ENCODE results near the gene OCA2. TPM values are rescaled to one million over a fixed set of nuclear protein-coding genes. Genes with fewer than 3 reads are reported as not detected.

OCA2 gene
- total and polyA plus RNA-seq, 2 of the 8 experiments (the other 6 are each of a cell fraction or from before 2014, with no cell fraction given), result 0.20 TPM

DNA sequence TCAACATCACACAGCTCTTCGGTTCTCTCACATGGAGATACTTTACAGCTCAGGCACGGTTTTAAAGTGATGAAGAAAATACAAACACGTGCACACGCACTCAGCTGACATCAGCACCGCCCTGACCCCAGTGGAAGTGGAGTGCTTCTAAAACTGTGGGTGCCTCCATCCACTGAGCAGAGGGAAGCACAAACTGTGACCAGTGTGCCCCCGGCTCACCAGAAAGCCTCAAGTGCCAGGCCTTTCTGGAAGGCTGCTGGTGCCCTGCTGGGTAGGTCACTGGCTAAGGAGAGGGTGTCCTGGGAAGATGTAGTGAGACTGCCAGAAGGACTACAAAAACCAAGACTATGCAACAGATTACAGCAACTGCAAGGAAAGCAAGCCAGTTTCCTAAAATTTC is 78.5 kb downstream of the OCA2 start:
- Histone ChIP-seq H3K36me3 (ENCODE audit: control insufficient read depth in 2 of 4, insufficient read depth in 4 of 4, low read length in 3 of 4) (no peaks in the 10 kb centered on the region), H3K9me3 (ENCODE audit: insufficient read depth in 2 of 2, low read depth in 1 of 2, low read length in 1 of 2) (no peaks in the 10 kb centered on the region), H3K27me3 (replicated peaks in 1 of 4; ENCODE audit: control insufficient read depth in 3 of 4, extremely low read depth in 1 of 4, insufficient read depth in 3 of 4, low read length in 3 of 4) (no peaks in the 10 kb centered on the region; a peak in 1 of 7 replicates), H3K23ac (ENCODE audit: insufficient read length) (no peak overlapping the region), H2BK120ac (replicated peaks; ENCODE audit: low read depth, low read length) (no peak overlapping the region), H4K8ac (ENCODE audit: extremely low read depth, insufficient read depth, low read length) (no peak overlapping the region), H2AK5ac (ENCODE audit: low read depth, low read length) (no peak overlapping the region), H2BK20ac (ENCODE audit: low read length) (no peak overlapping the region), H3K79me2 (ENCODE audit: control insufficient read depth in 1 of 2, insufficient read depth in 2 of 2, low read length in 2 of 2) (no peaks in the 10 kb centered on the region), H2AFZ (ENCODE audit: low read length) (0 out of 2 replicates have a peak overlapping the region, but pooled peaks have one; percentile 5), H4K5ac (ENCODE audit: insufficient read length, low read depth, low read length) (no peak overlapping the region), H3K14ac (ENCODE audit: insufficient read length) (no peak overlapping the region), H3K4me1 (replicated peaks in 1 of 4; ENCODE audit: control insufficient read depth in 3 of 4, insufficient read depth in 4 of 4, low read length in 3 of 4) (peaks cover 0 to 15% (median 7%) of the 10 kb centered on the region in 4 experiments; a peak in 6 of 7 replicates), H4K20me1 (replicated peaks in 1 of 2; ENCODE audit: control insufficient read depth in 1 of 2, insufficient read depth in 2 of 2, low read length in 2 of 2) (no peaks in the 10 kb centered on the region), H3K9ac (replicated peaks in 1 of 4; ENCODE audit: extremely low read depth in 1 of 4, low read depth in 3 of 4, low read length in 3 of 4) (no peak overlapping the region; a peak in 1 of 7 replicates), H3K4me2 (ENCODE audit: insufficient read depth in 1 of 2, low read depth in 2 of 2, low read length in 2 of 2) (no peak overlapping the region), H4K91ac (replicated peaks; ENCODE audit: insufficient read length, low read length) (no peak overlapping the region), H3K27ac (ENCODE audit: low read depth, low read length) (no peak overlapping the region), H3K79me1 (ENCODE audit: low read depth, low read length) (no peaks in the 10 kb centered on the region), H2BK15ac (ENCODE audit: low read length) (peak overlapping the region; percentile 53), H3K23me2 (ENCODE audit: low read depth, low read length) (no peaks in the 10 kb centered on the region), H3K4ac (replicated peaks; ENCODE audit: insufficient read length, low read depth, low read length) (no peak overlapping the region), H3K4me3 (ENCODE audit: extremely low read depth in 1 of 4, insufficient read depth in 2 of 4, low read depth in 3 of 4, low read length in 4 of 4) (no peak overlapping the region), H2BK5ac (ENCODE audit: low read depth, low read length) (no peak overlapping the region), H3K56ac (replicated peaks; ENCODE audit: insufficient read length, low read depth, low read length) (no peak overlapping the region), H2BK12ac (ENCODE audit: low read depth, low read length) (peak overlapping the region; percentile 29; the same call in 1 of the 2 replicates), H3K18ac (ENCODE audit: extremely low read depth, low read length) (peak overlapping the region; percentile 53; the same call in 1 of the 2 replicates)
- ChIA-PET POLR2A (ENCODE audit: partially characterized antibody) (interaction anchor here (1.0 kb wide), 1 partner anchor 9 kb away, joined by 3 read pairs; no protein-coding TSS in a partner anchor), CTCF (ENCODE audit: partially characterized antibody) (interaction anchor here (0.9 to 6.0 kb wide), 5 partner anchors 12 to 105 kb away, joined by 3 to 53 read pairs (median 5); no protein-coding TSS in a partner anchor)
- WGBS, 2 experiments (ENCODE audit: extremely low coverage in 1 of 2, insufficient coverage in 1 of 2, insufficient read length in 1 of 2, insufficient replicate concordance in 2 of 2, low coverage in 1 of 2, low lambda C conversion rate in 2 of 2, missing lambda C conversion rate in 1 of 2), result 87% methylated on average over 6 of the region's 6 CpGs; no CpG with 5 or more reads in 1 of the 2 experiments
- DNase-seq (ENCODE audit: low read depth in 1 of 2, low spot score in 2 of 2) (no peak), FAIRE-seq (no peak)
- TF ChIP-seq EZH2 (IDR thresholded peaks at IDR 0.05; ENCODE audit: low read depth, low read length, severe bottlenecking) (no peak), PHF8 (conservative IDR thresholded peaks at IDR 0.05; ENCODE audit: low read depth, low read length) (no peak), CTCF (IDR thresholded peaks at IDR 0.05; ENCODE audit: control extremely low read depth in 1 of 3, insufficient read depth in 1 of 3, low read depth in 1 of 3, low read length in 3 of 3) (no peak), CBX5 (IDR thresholded peaks at IDR 0.05; ENCODE audit: low read depth, low read length) (no peak), CEBPB (IDR thresholded peaks at IDR 0.05; ENCODE audit: low read depth, low read length) (no peak), CHD1 (IDR thresholded peaks at IDR 0.05; ENCODE audit: low read depth, low read length) (no peak), JUND (IDR thresholded peaks at IDR 0.05; ENCODE audit: low read length) (no peak), GTF2F1 (IDR thresholded peaks at IDR 0.05; ENCODE audit: borderline replicate concordance, low read depth, low read length) (no peak), CREB1 (IDR thresholded peaks at IDR 0.05) (no peak), BACH1 (IDR thresholded peaks at IDR 0.05; ENCODE audit: low read length) (no peak), SP1 (IDR thresholded peaks at IDR 0.05; ENCODE audit: low read depth, low read length) (no peak), KDM4A (IDR thresholded peaks at IDR 0.05; ENCODE audit: low read depth, low read length, severe bottlenecking) (no peak)

Data from H1 (cell line).